PC-9 (cell line): ENCODE results near the gene PGF. TPM values are rescaled to one million over a fixed set of nuclear protein-coding genes. Genes with fewer than 3 reads are reported as not detected.
A peak's percentile ranks its signal among the peaks of the same experiment; 100 is the strongest.

Source experiments
- BruUV-seq: library from RNA; stranded (reverse); fragments of 400-500 nt; replicated peaks from 2 replicates; lab custom pipeline; 2021; lab: Mats Ljungman, UMichigan
- CTCF ChIA-PET: fragments of 300-600 bp; sonication (Branson Sonifier 250); formaldehyde crosslinking; loops from one replicate; lab custom pipeline; 2022; ENCODE audit warnings: antibody characterized with exemption; lab: Charles Lee
- POLR2A ChIA-PET: fragments of 300-600 bp; sonication (Branson Sonifier 250); formaldehyde crosslinking; loops from one replicate; lab custom pipeline; 2022; ENCODE audit warnings: antibody characterized with exemption; ENCODE audit not compliant: unreplicated experiment; lab: Charles Lee
- DNase-seq, 2 experiments: peaks; one replicate each; pipeline versions ENCODE4 v3.0.0 to v3.0.0-alpha.2; 2015 to 2022; ENCODE audit warnings: mixed read lengths in 1 of 2
- H2AFZ ChIP-seq: fragments of 200-600 bp; sonication (generic); 2 replicates; pipeline ENCODE4 v1.8.1; 2017; ENCODE audit warnings: antibody characterized with exemption
- H3F3A ChIP-seq: fragments of 200-600 bp; sonication (generic); 2 replicates; pipeline ENCODE4 v1.8.1; 2017; ENCODE audit warnings: antibody characterized with exemption, mild to moderate bottlenecking, low read depth; ENCODE audit not compliant: insufficient read depth
- H3K27ac ChIP-seq: fragments of 200-600 bp; sonication (generic); 2 replicates; pipeline ENCODE4 v1.6.1; 2016; ENCODE audit warnings: mixed run types
- H3K27me3 ChIP-seq: fragments of 200-600 bp; sonication (generic); 2 replicates; pipeline ENCODE4 v1.6.1; 2016; ENCODE audit warnings: low read depth, mixed run types; ENCODE audit not compliant: insufficient read depth
- H3K36me3 ChIP-seq: fragments of 200-600 bp; sonication (generic); 2 replicates; pipeline ENCODE4 v1.6.1; 2016; ENCODE audit warnings: low read depth, mixed run types
- H3K4me1 ChIP-seq: fragments of 200-600 bp; sonication (generic); replicated peaks from 2 replicates; pipeline ENCODE4 v1.6.1; 2016; ENCODE audit warnings: mixed run types; ENCODE audit not compliant: insufficient read depth
- H3K4me2 ChIP-seq: fragments of 200-600 bp; sonication (generic); 2 replicates; pipeline ENCODE4 v1.6.1; 2017; ENCODE audit warnings: mixed run types
- H3K4me3 ChIP-seq: fragments of 200-600 bp; sonication (generic); 2 replicates; pipeline ENCODE4 v1.6.1; 2016; ENCODE audit warnings: mixed run types
- H3K79me2 ChIP-seq: fragments of 200-600 bp; sonication (generic); 2 replicates; pipeline ENCODE4 v1.6.1; 2017; ENCODE audit warnings: low read depth, mixed run types
- H3K9me2 ChIP-seq: fragments of 200-600 bp; sonication (generic); 2 replicates; pipeline ENCODE4 v1.8.1; 2017; ENCODE audit warnings: mild to moderate bottlenecking; ENCODE audit not compliant: insufficient read depth
- H3K9me3 ChIP-seq: fragments of 200-600 bp; sonication (generic); 2 replicates; pipeline ENCODE4 v1.8.1; 2016; ENCODE audit warnings: low read depth; ENCODE audit not compliant: insufficient read depth
- H4K20me1 ChIP-seq: fragments of 200-600 bp; sonication (generic); 2 replicates; pipeline ENCODE4 v1.8.1; 2017; ENCODE audit not compliant: insufficient read depth
- EZH2 ChIP-seq: fragments of 200-600 bp; sonication (generic); IDR thresholded peaks from 2 replicates; pipeline ENCODE4 v1.8.0; 2017; ENCODE audit warnings: antibody characterized with exemption, low read depth
- intact Hi-C: fragments of 100-400 bp; cut with micrococcal nuclease; formaldehyde crosslinking; loops from one replicate; pipeline ENCODE4 v1.10.0; 2022; ENCODE audit not compliant: unreplicated experiment
- total RNA-seq: library from RNA; stranded (reverse); gene quantifications from 2 replicates; pipeline ENCODE4 v1.2.3, GENCODE V29; 2021
- TF ChIP-seq, protein P1 (sequence below): fragments of 200-600 bp; sonication (generic); conservative IDR thresholded peaks from 2 replicates; pipeline ENCODE4 v1.6.1; 2017; ENCODE audit warnings: mixed run types, antibody characterized with exemption, mild to moderate bottlenecking, moderate library complexity

PGF gene
- total RNA-seq, 1 experiment from 2014 or later = 11.7 TPM

DNA sequence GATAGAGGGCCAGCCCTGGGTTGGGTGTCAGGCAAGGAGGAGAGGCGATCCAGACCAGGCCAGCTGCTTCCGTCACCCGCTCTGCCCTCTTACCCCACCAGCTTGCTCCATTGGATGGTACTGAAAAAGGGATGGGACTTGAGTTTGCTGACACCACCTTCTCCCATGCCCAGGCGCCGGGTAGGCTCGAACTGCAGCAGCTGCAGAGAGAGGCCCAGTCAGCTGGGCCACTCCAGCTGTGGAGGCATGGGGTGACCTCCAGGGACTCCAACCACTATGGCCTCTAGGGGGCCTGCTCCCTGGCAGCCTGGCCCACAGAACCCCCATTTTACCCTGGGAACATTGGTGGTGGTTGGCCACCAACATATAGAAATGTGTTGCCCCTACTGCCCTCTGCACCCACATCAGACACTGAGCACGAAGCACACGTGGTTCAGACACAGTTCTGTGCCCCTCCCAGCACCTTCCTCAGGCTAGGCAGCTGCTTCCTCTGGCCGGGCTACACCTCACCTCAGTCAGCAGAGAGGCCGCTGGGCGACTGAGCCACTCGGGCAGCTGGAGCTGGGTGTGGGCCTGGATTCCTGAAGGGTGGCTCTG lies 48.4 kb downstream of the PGF start:
- intact Hi-C loops = loop anchor here (5.0 kb wide), 2 partner anchors 545 to 580 kb away; no protein-coding TSS in a partner anchor
- POLR2A ChIA-PET = no interaction called here

DNA sequence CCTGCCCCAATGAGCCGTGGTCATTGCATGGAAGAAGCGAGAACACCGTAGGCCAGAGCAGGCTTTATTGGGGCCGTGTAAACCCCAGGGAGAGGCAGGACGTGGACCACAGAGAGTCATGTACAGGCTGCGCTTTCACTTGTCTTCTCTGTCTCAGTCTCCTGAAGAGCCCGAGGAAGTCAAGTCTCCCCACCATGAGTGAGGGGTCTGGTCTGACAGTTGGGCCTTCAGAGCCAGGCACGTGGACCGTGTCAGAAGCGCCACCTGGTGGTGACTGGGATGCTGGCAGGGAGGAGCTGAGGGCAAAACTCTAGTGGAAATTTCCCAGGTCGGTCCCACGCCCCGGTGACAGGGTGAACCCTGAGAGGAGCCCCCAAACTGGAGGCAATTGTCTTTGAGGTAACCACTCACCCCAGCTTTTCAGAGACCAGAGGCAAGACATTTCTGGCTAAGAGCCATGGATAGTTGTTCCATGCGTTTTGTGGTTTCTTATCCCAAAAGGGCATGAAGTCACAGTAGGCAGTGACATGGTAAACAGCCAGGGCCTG lies 49.7 kb downstream of the PGF start:
- Histone ChIP-seq H3K79me2 (no peaks in the 10 kb centered on the region), H3K4me3 (no peak overlapping the region), H3K27me3 (no peaks in the 10 kb centered on the region), H3K27ac (no peak overlapping the region), H3K9me3 (no peaks in the 10 kb centered on the region), H3K36me3 (peaks cover 13% of the 10 kb centered on the region), H3F3A (peaks cover 20% of the 10 kb centered on the region), H4K20me1 (peaks cover 7% of the 10 kb centered on the region; the same call in 1 of the 2 replicates), H3K4me2 (no peak overlapping the region), H3K4me1 (no peaks in the 10 kb centered on the region), H3K9me2 (no peaks in the 10 kb centered on the region), H2AFZ (no peak overlapping the region)
- TF ChIP-seq EZH2 = no peak
- TF ChIP-seq, protein P1, sequence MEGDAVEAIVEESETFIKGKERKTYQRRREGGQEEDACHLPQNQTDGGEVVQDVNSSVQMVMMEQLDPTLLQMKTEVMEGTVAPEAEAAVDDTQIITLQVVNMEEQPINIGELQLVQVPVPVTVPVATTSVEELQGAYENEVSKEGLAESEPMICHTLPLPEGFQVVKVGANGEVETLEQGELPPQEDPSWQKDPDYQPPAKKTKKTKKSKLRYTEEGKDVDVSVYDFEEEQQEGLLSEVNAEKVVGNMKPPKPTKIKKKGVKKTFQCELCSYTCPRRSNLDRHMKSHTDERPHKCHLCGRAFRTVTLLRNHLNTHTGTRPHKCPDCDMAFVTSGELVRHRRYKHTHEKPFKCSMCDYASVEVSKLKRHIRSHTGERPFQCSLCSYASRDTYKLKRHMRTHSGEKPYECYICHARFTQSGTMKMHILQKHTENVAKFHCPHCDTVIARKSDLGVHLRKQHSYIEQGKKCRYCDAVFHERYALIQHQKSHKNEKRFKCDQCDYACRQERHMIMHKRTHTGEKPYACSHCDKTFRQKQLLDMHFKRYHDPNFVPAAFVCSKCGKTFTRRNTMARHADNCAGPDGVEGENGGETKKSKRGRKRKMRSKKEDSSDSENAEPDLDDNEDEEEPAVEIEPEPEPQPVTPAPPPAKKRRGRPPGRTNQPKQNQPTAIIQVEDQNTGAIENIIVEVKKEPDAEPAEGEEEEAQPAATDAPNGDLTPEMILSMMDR = peak; percentile 100
- intact Hi-C loops = loop anchor here (1.0 to 5.0 kb wide), 4 partner anchors 44 to 578 kb away; no protein-coding TSS in a partner anchor
- ChIA-PET CTCF (interaction anchor here (0.6 to 7.6 kb wide), 27 partner anchors 12 to 630 kb away, joined by 3 to 128 read pairs (median 5); partner anchors contain the start of genes ABCD4, ACYP1, PROX2 and RPS6KL1), POLR2A (interaction anchor here (0.5 to 0.6 kb wide), 3 partner anchors 24 to 347 kb away, joined by 3 to 7 read pairs (median 5); partner anchors contain the start of gene DLST)
- no TSS peak for BruUV-seq
- peak in 1 of 2 experiments; percentile 78 for DNase-seq

More for the DNA sequence above, 48.4 kb downstream of the PGF start:
- Histone ChIP-seq H3F3A (peaks cover 20% of the 10 kb centered on the region), H3K9me3 (no peaks in the 10 kb centered on the region), H3K4me3 (no peak overlapping the region), H4K20me1 (no peaks in the 10 kb centered on the region), H3K27me3 (no peaks in the 10 kb centered on the region), H3K4me1 (peaks cover 7% of the 10 kb centered on the region), H3K79me2 (no peaks in the 10 kb centered on the region), H3K27ac (no peak overlapping the region), H2AFZ (no peak overlapping the region), H3K9me2 (no peaks in the 10 kb centered on the region), H3K36me3 (no peaks in the 10 kb centered on the region; the same call in 1 of the 2 replicates), H3K4me2 (no peak overlapping the region)
- CTCF ChIA-PET = interaction anchor here (1.0 to 7.6 kb wide), 3 partner anchors 29 to 46 kb away, joined by 3 to 128 read pairs (median 6); partner anchors contain the start of gene PROX2
- TF ChIP-seq EZH2 = no peak
- TF ChIP-seq, protein P1 = peak; percentile 41; the same call in 1 of the 2 replicates
- no peak for DNase-seq
- no TSS peak for BruUV-seq

DNA sequence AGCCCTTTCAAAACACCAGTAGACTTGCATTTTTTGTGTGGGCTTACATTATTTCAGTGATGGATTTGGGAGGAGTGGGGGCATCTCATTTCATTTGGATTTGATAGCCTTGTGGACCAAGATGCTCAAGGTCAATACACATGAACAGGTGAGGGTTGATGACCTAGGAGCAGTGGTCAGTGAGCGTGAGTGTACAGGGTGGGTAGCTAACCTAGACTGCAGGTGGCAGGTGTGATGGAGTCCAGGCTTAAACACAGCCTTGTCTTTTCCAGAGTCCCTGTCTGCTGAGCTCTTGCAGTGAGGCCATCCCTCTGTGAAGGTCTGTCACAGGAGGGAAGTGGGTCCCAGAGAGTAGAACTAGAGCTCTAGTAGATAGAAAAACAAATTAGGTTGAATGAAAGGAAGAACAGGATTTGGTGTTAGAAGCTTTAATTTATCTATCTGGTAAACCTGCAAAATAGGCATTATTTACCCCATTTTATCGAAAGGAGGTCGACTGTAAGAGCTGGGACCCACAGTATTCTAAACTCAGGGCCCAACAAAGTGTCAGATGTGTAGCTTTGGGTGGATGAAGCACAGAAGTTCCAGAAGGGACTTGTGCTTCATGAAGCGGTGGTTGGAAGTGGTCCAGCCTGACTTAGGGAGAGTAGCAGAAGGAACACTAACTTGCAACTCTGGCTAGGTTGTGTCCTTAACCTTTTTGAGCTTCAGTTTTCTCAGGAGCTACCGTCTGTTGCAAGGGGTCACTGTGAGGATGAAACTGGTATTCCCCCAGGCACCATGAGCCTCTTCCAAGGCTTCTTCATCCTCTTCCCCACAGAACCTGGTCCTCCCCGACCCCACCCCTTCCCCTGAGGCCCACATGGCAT lies 50.5 kb downstream of the PGF start:
- H2AFZ ChIP-seq = no peak overlapping the region
- BruUV-seq = no TSS peak
- H3K4me1 ChIP-seq = no peaks in the 10 kb centered on the region
- H3K4me2 ChIP-seq = no peak overlapping the region
- no peaks in the 10 kb centered on the region for H3K9me2 ChIP-seq
- no peak overlapping the region for H3K27ac ChIP-seq
- intact Hi-C loops = loop anchor here (1.0 to 5.0 kb wide), 4 partner anchors 44 to 578 kb away; no protein-coding TSS in a partner anchor
- H3K27me3 ChIP-seq = no peaks in the 10 kb centered on the region
- no peaks in the 10 kb centered on the region for H3K79me2 ChIP-seq
- ChIA-PET POLR2A (interaction anchor here (0.5 to 0.7 kb wide), 3 partner anchors 18 to 106 kb away, joined by 3 to 14 read pairs (median 6); partner anchors contain the start of gene RPS6KL1), CTCF (interaction anchor here (0.6 to 7.6 kb wide), 13 partner anchors 11 to 296 kb away, joined by 3 to 128 read pairs (median 6); partner anchors contain the start of gene ACYP1)
- H4K20me1 ChIP-seq = peaks cover 7% of the 10 kb centered on the region; the same call in 1 of the 2 replicates
- H3K36me3 ChIP-seq = peaks cover 21% of the 10 kb centered on the region
- peaks cover 20% of the 10 kb centered on the region for H3F3A ChIP-seq
- TF ChIP-seq, protein P1 = no peak
- TF ChIP-seq EZH2 = no peak
- no peak overlapping the region for H3K4me3 ChIP-seq
- no peaks in the 10 kb centered on the region for H3K9me3 ChIP-seq
- no peak for DNase-seq
